ENCODE results near the gene KRIT1. TPM values are rescaled to one million over a fixed set of nuclear protein-coding genes. Genes with fewer than 3 reads are reported as not detected.

The KRIT1 gene
- total RNA-seq, 1 experiment from 2014 or later, result 32.0 TPM

DNA sequence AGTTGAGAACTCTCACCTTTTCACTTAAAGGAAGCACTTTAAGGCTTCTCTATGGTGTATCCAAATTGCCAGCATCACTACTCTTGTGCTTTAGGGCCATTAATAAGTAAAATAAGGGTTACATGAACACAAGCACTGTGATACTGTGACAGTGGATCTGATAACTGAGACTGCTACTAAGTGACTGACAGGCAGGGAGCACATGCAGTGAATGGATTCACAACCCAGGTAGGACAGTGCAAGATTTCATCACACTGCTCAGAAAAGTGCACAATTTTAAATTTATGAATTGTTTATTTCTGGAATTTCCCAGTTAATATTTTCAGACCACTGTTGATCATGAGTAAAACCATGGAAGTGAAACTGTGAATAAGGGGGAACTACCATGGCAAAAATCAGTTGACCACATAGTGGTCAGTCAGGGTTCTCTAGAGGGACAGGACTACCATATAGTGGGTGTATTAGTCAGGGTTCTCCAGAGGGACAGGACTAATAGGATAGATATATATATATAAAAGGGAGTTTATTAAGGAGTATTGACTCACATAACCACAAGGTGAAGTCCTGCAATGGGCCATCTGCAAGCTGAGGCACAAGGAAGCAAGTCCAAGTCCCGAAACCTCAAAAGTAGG, 90.5 kb downstream of the KRIT1 start:
- no peak for DNase-seq (ENCODE audit: low read depth)

DNA sequence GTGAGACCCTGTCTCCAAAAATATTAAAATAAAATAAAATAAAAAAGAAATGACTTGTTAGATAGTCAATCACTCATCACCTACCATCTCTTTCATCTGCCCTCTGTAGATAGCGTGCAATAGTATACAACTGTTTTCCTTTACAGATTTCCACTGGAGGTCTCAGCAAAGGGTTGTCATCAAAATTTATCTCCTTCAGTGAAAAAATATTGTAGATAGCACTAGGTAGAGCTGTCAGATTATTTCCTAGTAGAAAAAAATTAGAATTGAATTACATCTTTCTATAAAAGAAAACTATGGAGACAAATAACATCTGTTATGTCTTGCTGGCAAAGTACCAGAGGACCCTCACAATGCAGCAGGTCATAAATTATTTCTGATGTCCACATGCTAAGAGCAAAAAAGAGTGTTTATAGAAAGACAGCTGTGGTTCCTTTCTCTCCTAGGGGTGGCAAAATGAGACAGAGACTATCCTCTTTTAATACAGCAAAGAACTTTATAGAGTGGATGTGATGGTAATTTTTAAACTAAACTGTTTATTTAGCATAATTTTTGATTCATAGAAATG, 95.2 kb downstream of the KRIT1 start:
- DNase-seq (ENCODE audit: low read depth), result no peak

DNA sequence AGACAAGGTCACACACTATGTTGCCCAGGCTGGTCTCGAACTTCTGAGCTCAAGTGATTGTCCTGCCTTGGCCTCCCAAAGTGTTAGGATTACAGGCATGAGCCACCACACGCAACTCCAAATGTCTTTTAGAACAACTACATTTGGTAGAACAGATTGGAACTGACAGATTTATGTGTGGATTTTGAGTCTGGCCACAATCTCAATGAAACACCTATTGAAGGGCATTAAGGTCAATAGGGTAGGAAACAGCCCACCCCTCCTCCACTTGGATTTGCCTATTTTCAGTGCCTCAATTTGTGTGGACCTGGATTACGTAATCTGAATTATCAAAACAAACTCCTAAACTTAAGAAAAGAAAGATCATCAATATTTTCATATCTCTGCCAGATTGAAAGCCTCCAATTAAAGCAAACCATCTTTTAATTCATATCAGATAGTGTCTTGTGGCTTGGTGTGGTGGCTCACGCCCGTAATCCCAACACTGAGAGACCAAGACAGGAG, 95.9 kb downstream of the KRIT1 start:
- DNase-seq (ENCODE audit: low read depth), result no peak

Small RNA genes within 50 kb of the gene (small RNA-seq; reads per million reads assigned to genes)
- gene MIR1285-1 (not detected), gene RF00019 (not detected)

Other genes with a start within 250 kb of the KRIT1 start
- 135 and 139 TPM in 2 replicates for gene CYP51A1, start 111.4 kb downstream of the KRIT1 start, total RNA-seq (2014; rRNA removed; shearing (Covaris generic))
- gene LRRD1, start 66.8 kb downstream of the KRIT1 start, total RNA-seq (2014; rRNA removed; shearing (Covaris generic)), result 0.10 TPM in 1 of 2 replicates, not detected in the other
- gene ANKIB1, start 60 bp upstream of the KRIT1 start, total RNA-seq (2014; rRNA removed; shearing (Covaris generic)), result 20.4 and 26.8 TPM in 2 replicates
- gene GATAD1, start 201.6 kb upstream of the KRIT1 start, total RNA-seq (2014; rRNA removed; shearing (Covaris generic)), result 20.1 and 24.6 TPM in 2 replicates
- gene ERVW-1, start 232.0 kb upstream of the KRIT1 start, total RNA-seq (2014; rRNA removed; shearing (Covaris generic)), result not detected in 2 replicates